Right lobe of liver (tissue), 6 donors: ENCODE measurements around the gene PFDN4. TPM values are rescaled to one million over a fixed set of nuclear protein-coding genes. Genes with fewer than 3 reads are reported as not detected.

Experiments
- ATAC-seq, 4 donors: fragments of 200-7000 bp; cut with Tn5 transposase; one replicate each; pipeline ENCODE4 v1.9.1; 2020; ENCODE audit warnings: mild to moderate bottlenecking in 4 of 4, moderate library complexity in 4 of 4
- DNase-seq, 3 donors: peaks; one replicate each; pipeline ENCODE4 v3.0.0-alpha.2; 2020
- H3K27ac ChIP-seq, 3 donors: fragments of 200-600 bp; one replicate each; pipeline ENCODE4 v1.8.0; 2022
- H3K27me3 ChIP-seq, 2 donors: fragments of 200-600 bp; one replicate each; pipeline ENCODE4 v1.8.0; 2022
- H3K36me3 ChIP-seq, 4 donors: fragments of 200-600 bp; sonication (generic) in 1 of 4; one replicate each; pipeline versions ENCODE4 v1.5.1 to v1.8.0; 2017 to 2022; ENCODE audit warnings: control low read depth in 1 of 4
- H3K4me1 ChIP-seq, 4 donors: fragments of 200-600 bp; sonication (generic) in 1 of 4; one replicate each; pipeline versions ENCODE4 v1.5.1 to v1.8.0; 2017 to 2022; ENCODE audit warnings: control low read depth in 1 of 4
- H3K4me3 ChIP-seq, 3 donors: fragments of 200-600 bp; one replicate each; pipeline ENCODE4 v1.8.0; 2022
- H3K9me3 ChIP-seq, 4 donors: fragments of 200-600 bp; sonication (generic) in 1 of 4; one replicate each; pipeline versions ENCODE4 v1.5.1 to v1.8.0; 2017 to 2022; ENCODE audit warnings: control low read depth in 1 of 4
- CTCF ChIP-seq, 4 donors: fragments of 200-600 bp in 3 of 4; fragments of 450-650 bp in 1 of 4; IDR thresholded peaks; one replicate each; pipeline versions ENCODE4 v1.5.1 to v1.8.0; 2016 to 2022; ENCODE audit warnings: antibody characterized with exemption in 4 of 4, mild to moderate bottlenecking in 2 of 4
- POLR2A ChIP-seq: fragments of 450-650 bp; IDR thresholded peaks from one replicate; pipeline ENCODE4 v1.6.1; 2017; ENCODE audit warnings: antibody characterized with exemption, mild to moderate bottlenecking
- WGBS: methylation state at CpG from one replicate; pipeline ENCODE4 v1.1.6; 2018; ENCODE audit warnings: low coverage, low lambda C conversion rate; ENCODE audit not compliant: insufficient coverage; ENCODE audit errors: missing lambda C conversion rate; 5-methylcytosine and 5-hydroxymethylcytosine counted together
- intact Hi-C, 2 donors: fragments of 100-400 bp; cut with DNase I; formaldehyde crosslinking; loops; one replicate each; pipeline versions ENCODE4 v1.11.2 to v1.14.1; 2022
- total RNA-seq, 6 experiments: library from RNA; depleted of rRNA in 2 of 6; stranded (reverse); fragments of >200 nt in 2 of 6; fragmentation: NEBNext Ultra II Directional in 3 of 6; extraction: Animal tissue kit (Norgen Biotek cat#: 25700) in 3 of 6; gene quantifications; one replicate each; pipeline versions ENCODE4 v1.1.0 to v1.2.4, GENCODE V29; 2016 to 2023
- donor health status: DM: no; HTN: yes; CAD: no.
- donor health status: DM: no; HTN: no; CAD: no.
- donor health status: DM: no; HTN: no; CAD: no.
- donor health status: DM: no; HTN: yes; CAD: no.
- donor health status: DM: no; HTN: yes; CAD: no.

The PFDN4 gene
- total RNA-seq, 6 experiments from 2014 or later, result 4.2 to 50.9 (median 7.9) TPM

GRCh38 chr20:54199721-54200176 lies 8.1 kb upstream of the PFDN4 start:
- Histone ChIP-seq H3K4me1 (no peaks in the 10 kb centered on the region), H3K4me3 (no peak overlapping the region), H3K36me3 (no peaks in the 10 kb centered on the region), H3K27ac (no peak overlapping the region), H3K9me3 (no peaks in the 10 kb centered on the region), H3K27me3 (no peaks in the 10 kb centered on the region)
- 7% methylated on average over 7 of the region's 7 CpGs for WGBS
- intact Hi-C loops, result loop anchor here (2.0 to 5.0 kb wide), 2 partner anchors 101 to 102 kb away; no protein-coding TSS in a partner anchor
- TF ChIP-seq POLR2A (no peak), CTCF (IDR thresholded peaks at IDR 0.05) (peak; percentile 84 to 94 (median 90))
- DNase-seq (peak; percentile 69 to 78 (median 78)), ATAC-seq (peak; percentile 87 to 90 (median 88))

GRCh38 chr20:54200487-54201267 lies 7.2 kb upstream of the PFDN4 start:
- DNase-seq, result no peak
- intact Hi-C loops, result loop anchor here in 1 of 2 donors (5.0 kb wide), 1 partner anchor 103 kb away; no protein-coding TSS in a partner anchor
- TF ChIP-seq POLR2A, result no peak
- no peak for TF ChIP-seq CTCF (IDR thresholded peaks at IDR 0.05)

GRCh38 chr20:54201268-54201846 lies 6.5 kb upstream of the PFDN4 start:
- Histone ChIP-seq H3K4me1 (no peaks in the 10 kb centered on the region), H3K9me3 (no peaks in the 10 kb centered on the region), H3K27me3 (no peaks in the 10 kb centered on the region), H3K27ac (no peak overlapping the region), H3K36me3 (no peaks in the 10 kb centered on the region), H3K4me3 (no peak overlapping the region)
- WGBS, result 60% methylated on average over 1 of the region's 4 CpGs
- intact Hi-C loops, result loop anchor here in 1 of 2 donors (5.0 kb wide), 1 partner anchor 104 kb away; no protein-coding TSS in a partner anchor
- ATAC-seq, result no peak
- TF ChIP-seq POLR2A, result no peak
- no peak for TF ChIP-seq CTCF (IDR thresholded peaks at IDR 0.05)
- DNase-seq, result no peak

More at GRCh38 chr20:54200487-54201267, 7.2 kb upstream of the PFDN4 start:
- Histone ChIP-seq H3K27ac (no peak overlapping the region), H3K9me3 (no peaks in the 10 kb centered on the region), H3K4me3 (no peak overlapping the region), H3K36me3 (no peaks in the 10 kb centered on the region), H3K4me1 (no peaks in the 10 kb centered on the region), H3K27me3 (no peaks in the 10 kb centered on the region)
- WGBS, result 77% methylated on average over 6 of the region's 7 CpGs
- no peak for ATAC-seq

GRCh38 chr20:54203281-54203680 lies 4.6 kb upstream of the PFDN4 start:
- Histone ChIP-seq H3K9me3 (no peaks in the 10 kb centered on the region), H3K27ac (no peak overlapping the region), H3K27me3 (no peaks in the 10 kb centered on the region), H3K36me3 (no peaks in the 10 kb centered on the region), H3K4me3 (no peak overlapping the region), H3K4me1 (no peaks in the 10 kb centered on the region)
- TF ChIP-seq CTCF (IDR thresholded peaks at IDR 0.05) (no peak), POLR2A (no peak)
- intact Hi-C loops, result loop anchor here in 1 of 2 donors (5.0 kb wide), 1 partner anchor 106 kb away; no protein-coding TSS in a partner anchor
- ATAC-seq (no peak), DNase-seq (no peak)
- 75% methylated on average over 5 of the region's 5 CpGs for WGBS
